K562 (cell line): ENCODE measurements around the gene TCF12. TPM values are rescaled to one million over a fixed set of nuclear protein-coding genes. Genes with fewer than 3 reads are reported as not detected.

Experiments used
- ETV1 ChIP-seq: fragments of 450-650 bp; conservative IDR thresholded peaks from 2 replicates; pipeline ENCODE4 v1.6.1; 2016; ENCODE audit warnings: missing genetic modification characterization, control low read depth, low read depth, missing compliant biosample characterization
- HBP1 ChIP-seq: fragments of 450-650 bp; formaldehyde crosslinking; IDR thresholded peaks from 2 replicates; pipeline ENCODE4 v1.4.0; 2022; ENCODE audit warnings: missing genetic modification characterization
- HDAC3 ChIP-seq: fragments of 450-650 bp; IDR thresholded peaks from 2 replicates; pipeline ENCODE4 v1.6.1; 2018; ENCODE audit warnings: borderline replicate concordance, mild to moderate bottlenecking, moderate library complexity; ENCODE audit not compliant: partially characterized antibody
- SMARCE1 ChIP-seq: fragments of 450-650 bp; IDR thresholded peaks from 2 replicates; pipeline ENCODE4 v1.7.1; 2016; ENCODE audit warnings: mild to moderate bottlenecking
- SRSF7 ChIP-seq: fragments of 200-400 bp; formaldehyde crosslinking; optimal IDR thresholded peaks from 2 replicates; pipeline ENCODE3; 2017; ENCODE audit warnings: mild to moderate bottlenecking, low read depth, low read length
- polyA plus RNA-seq, 8 experiments: library from polyadenylated mRNA; depleted of rRNA in 4 of 8; stranded (reverse) in 5 of 8; unstranded in 3 of 8; fragments of >200 nt; fragmentation: Nextera tagmentation in 2 of 8; fragmentation: Illumina TruSeq in 1 of 8; extraction: Ambion mirVana in 2 of 8; extraction: Trizol in 1 of 8; gene quantifications; 2 replicates each; pipeline versions ENCODE4 v1.2.1 to v1.2.3, GENCODE V29; 2011 to 2014; ENCODE audit warnings: inconsistent platforms in 1 of 8, missing spikeins in 1 of 8
- total RNA-seq, 7 experiments: library from RNA; depleted of rRNA in 6 of 7; stranded (reverse); fragments of >200 nt in 6 of 7; fragmentation: Illumina TruSeq in 2 of 7; extraction: Trizol in 2 of 7; gene quantifications; 2 replicates each; pipeline versions ENCODE4 v1.2.1 to v1.2.3, GENCODE V29; 2011 to 2021; ENCODE audit warnings: low replicate concordance in 1 of 7
- TF ChIP-seq, protein P1 (sequence below): fragments of 450-650 bp; IDR thresholded peaks from 2 replicates; pipeline ENCODE4 v1.6.1; 2016; ENCODE audit warnings: mild to moderate bottlenecking, moderate library complexity
- TF ChIP-seq, protein P2 (sequence below), 2 experiments: fragments of 450-650 bp in 1 of 2; sonication (generic) in 1 of 2; formaldehyde crosslinking in 1 of 2; IDR thresholded peaks in 1 of 2; conservative IDR thresholded peaks in 1 of 2; 2 replicates each; pipeline versions ENCODE4 v1.6.1 to v1.8.1; 2016 to 2023; ENCODE audit warnings: mild to moderate bottlenecking in 2 of 2, moderate library complexity in 2 of 2, inconsistent platforms in 1 of 2, missing genetic modification reagents in 1 of 2
- TF ChIP-seq, protein P3 (sequence below), 2 experiments: fragments of 450-650 bp in 1 of 2; IDR thresholded peaks; 2 replicates each; pipeline ENCODE4 v1.6.1; 2011 to 2017; ENCODE audit warnings: low read depth in 2 of 2, antibody characterized with exemption in 1 of 2, borderline replicate concordance in 1 of 2, low read length in 1 of 2, mild to moderate bottlenecking in 1 of 2, mixed read lengths in 1 of 2; ENCODE audit not compliant: control insufficient read depth in 1 of 2

The TCF12 gene
- total and polyA plus RNA-seq, 9 of the 15 experiments (the other 6 are each of a cell fraction or from before 2014, with no cell fraction given), result 10.5 to 132 (median 52.9) TPM

GRCh38 chr15:56923174-56923591, 4.7 kb downstream of the TCF12 start (continued):
- TF ChIP-seq, protein P1, sequence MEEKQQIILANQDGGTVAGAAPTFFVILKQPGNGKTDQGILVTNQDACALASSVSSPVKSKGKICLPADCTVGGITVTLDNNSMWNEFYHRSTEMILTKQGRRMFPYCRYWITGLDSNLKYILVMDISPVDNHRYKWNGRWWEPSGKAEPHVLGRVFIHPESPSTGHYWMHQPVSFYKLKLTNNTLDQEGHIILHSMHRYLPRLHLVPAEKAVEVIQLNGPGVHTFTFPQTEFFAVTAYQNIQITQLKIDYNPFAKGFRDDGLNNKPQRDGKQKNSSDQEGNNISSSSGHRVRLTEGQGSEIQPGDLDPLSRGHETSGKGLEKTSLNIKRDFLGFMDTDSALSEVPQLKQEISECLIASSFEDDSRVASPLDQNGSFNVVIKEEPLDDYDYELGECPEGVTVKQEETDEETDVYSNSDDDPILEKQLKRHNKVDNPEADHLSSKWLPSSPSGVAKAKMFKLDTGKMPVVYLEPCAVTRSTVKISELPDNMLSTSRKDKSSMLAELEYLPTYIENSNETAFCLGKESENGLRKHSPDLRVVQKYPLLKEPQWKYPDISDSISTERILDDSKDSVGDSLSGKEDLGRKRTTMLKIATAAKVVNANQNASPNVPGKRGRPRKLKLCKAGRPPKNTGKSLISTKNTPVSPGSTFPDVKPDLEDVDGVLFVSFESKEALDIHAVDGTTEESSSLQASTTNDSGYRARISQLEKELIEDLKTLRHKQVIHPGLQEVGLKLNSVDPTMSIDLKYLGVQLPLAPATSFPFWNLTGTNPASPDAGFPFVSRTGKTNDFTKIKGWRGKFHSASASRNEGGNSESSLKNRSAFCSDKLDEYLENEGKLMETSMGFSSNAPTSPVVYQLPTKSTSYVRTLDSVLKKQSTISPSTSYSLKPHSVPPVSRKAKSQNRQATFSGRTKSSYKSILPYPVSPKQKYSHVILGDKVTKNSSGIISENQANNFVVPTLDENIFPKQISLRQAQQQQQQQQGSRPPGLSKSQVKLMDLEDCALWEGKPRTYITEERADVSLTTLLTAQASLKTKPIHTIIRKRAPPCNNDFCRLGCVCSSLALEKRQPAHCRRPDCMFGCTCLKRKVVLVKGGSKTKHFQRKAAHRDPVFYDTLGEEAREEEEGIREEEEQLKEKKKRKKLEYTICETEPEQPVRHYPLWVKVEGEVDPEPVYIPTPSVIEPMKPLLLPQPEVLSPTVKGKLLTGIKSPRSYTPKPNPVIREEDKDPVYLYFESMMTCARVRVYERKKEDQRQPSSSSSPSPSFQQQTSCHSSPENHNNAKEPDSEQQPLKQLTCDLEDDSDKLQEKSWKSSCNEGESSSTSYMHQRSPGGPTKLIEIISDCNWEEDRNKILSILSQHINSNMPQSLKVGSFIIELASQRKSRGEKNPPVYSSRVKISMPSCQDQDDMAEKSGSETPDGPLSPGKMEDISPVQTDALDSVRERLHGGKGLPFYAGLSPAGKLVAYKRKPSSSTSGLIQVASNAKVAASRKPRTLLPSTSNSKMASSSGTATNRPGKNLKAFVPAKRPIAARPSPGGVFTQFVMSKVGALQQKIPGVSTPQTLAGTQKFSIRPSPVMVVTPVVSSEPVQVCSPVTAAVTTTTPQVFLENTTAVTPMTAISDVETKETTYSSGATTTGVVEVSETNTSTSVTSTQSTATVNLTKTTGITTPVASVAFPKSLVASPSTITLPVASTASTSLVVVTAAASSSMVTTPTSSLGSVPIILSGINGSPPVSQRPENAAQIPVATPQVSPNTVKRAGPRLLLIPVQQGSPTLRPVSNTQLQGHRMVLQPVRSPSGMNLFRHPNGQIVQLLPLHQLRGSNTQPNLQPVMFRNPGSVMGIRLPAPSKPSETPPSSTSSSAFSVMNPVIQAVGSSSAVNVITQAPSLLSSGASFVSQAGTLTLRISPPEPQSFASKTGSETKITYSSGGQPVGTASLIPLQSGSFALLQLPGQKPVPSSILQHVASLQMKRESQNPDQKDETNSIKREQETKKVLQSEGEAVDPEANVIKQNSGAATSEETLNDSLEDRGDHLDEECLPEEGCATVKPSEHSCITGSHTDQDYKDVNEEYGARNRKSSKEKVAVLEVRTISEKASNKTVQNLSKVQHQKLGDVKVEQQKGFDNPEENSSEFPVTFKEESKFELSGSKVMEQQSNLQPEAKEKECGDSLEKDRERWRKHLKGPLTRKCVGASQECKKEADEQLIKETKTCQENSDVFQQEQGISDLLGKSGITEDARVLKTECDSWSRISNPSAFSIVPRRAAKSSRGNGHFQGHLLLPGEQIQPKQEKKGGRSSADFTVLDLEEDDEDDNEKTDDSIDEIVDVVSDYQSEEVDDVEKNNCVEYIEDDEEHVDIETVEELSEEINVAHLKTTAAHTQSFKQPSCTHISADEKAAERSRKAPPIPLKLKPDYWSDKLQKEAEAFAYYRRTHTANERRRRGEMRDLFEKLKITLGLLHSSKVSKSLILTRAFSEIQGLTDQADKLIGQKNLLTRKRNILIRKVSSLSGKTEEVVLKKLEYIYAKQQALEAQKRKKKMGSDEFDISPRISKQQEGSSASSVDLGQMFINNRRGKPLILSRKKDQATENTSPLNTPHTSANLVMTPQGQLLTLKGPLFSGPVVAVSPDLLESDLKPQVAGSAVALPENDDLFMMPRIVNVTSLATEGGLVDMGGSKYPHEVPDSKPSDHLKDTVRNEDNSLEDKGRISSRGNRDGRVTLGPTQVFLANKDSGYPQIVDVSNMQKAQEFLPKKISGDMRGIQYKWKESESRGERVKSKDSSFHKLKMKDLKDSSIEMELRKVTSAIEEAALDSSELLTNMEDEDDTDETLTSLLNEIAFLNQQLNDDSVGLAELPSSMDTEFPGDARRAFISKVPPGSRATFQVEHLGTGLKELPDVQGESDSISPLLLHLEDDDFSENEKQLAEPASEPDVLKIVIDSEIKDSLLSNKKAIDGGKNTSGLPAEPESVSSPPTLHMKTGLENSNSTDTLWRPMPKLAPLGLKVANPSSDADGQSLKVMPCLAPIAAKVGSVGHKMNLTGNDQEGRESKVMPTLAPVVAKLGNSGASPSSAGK, result no peak
- TF ChIP-seq ETV1 (tag) (peak; percentile 94), SRSF7 (no peak), HDAC3 (peak; percentile 70), HBP1 (CRISPR knock-in tag) (no peak), SMARCE1 (peak; percentile 88)
- TF ChIP-seq, protein P2, sequence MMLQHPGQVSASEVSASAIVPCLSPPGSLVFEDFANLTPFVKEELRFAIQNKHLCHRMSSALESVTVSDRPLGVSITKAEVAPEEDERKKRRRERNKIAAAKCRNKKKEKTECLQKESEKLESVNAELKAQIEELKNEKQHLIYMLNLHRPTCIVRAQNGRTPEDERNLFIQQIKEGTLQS (IDR thresholded peaks at IDR 0.05), result peak; percentile 25; the same call in 1 of the 2 replicates
- TF ChIP-seq, protein P2 (CRISPR knock-in tag; conservative IDR thresholded peaks at IDR 0.05), result no peak
- TF ChIP-seq, protein P3, sequence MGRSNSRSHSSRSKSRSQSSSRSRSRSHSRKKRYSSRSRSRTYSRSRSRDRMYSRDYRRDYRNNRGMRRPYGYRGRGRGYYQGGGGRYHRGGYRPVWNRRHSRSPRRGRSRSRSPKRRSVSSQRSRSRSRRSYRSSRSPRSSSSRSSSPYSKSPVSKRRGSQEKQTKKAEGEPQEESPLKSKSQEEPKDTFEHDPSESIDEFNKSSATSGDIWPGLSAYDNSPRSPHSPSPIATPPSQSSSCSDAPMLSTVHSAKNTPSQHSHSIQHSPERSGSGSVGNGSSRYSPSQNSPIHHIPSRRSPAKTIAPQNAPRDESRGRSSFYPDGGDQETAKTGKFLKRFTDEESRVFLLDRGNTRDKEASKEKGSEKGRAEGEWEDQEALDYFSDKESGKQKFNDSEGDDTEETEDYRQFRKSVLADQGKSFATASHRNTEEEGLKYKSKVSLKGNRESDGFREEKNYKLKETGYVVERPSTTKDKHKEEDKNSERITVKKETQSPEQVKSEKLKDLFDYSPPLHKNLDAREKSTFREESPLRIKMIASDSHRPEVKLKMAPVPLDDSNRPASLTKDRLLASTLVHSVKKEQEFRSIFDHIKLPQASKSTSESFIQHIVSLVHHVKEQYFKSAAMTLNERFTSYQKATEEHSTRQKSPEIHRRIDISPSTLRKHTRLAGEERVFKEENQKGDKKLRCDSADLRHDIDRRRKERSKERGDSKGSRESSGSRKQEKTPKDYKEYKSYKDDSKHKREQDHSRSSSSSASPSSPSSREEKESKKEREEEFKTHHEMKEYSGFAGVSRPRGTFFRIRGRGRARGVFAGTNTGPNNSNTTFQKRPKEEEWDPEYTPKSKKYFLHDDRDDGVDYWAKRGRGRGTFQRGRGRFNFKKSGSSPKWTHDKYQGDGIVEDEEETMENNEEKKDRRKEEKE (IDR thresholded peaks at IDR 0.05; ENCODE audit: borderline replicate concordance in 1 of 2, control insufficient read depth in 1 of 2, low read depth in 2 of 2, low read length in 1 of 2), result no peak
